Lung (tissue), 12 donors: ENCODE results near the gene CNTROB. TPM values are rescaled to one million over a fixed set of nuclear protein-coding genes. Genes with fewer than 3 reads are reported as not detected.

Experiments
- ATAC-seq: fragments of 200-7000 bp; cut with Tn5 transposase; one replicate; pipeline ENCODE4 v1.9.1; 2020; ENCODE audit warnings: moderate number of reproducible peaks; ENCODE audit not compliant: insufficient read depth, low FRiP score
- DNase-seq, 3 donors: peaks; one replicate each; pipeline ENCODE4 v3.0.0-alpha.2; 2013 to 2017
- H3K27ac ChIP-seq, 2 donors: one replicate each; pipeline ENCODE4 v1.5.1; 2013; ENCODE audit warnings: mild to moderate bottlenecking in 2 of 2, moderate library complexity in 2 of 2, control low read depth in 1 of 2, inconsistent platforms in 1 of 2, low read depth in 1 of 2, low read length in 1 of 2
- H3K27me3 ChIP-seq, 3 donors: one replicate each; pipeline ENCODE4 v1.5.1; 2013; ENCODE audit warnings: low read length in 2 of 3; ENCODE audit not compliant: control insufficient read depth in 3 of 3, insufficient read depth in 3 of 3
- H3K36me3 ChIP-seq, 4 donors: one replicate each; pipeline ENCODE4 v1.5.1; 2013; ENCODE audit warnings: low read length in 4 of 4, mild to moderate bottlenecking in 1 of 4, moderate library complexity in 1 of 4; ENCODE audit not compliant: control insufficient read depth in 4 of 4, insufficient read depth in 4 of 4
- H3K4me1 ChIP-seq, 5 donors: one replicate each; pipeline ENCODE4 v1.5.1; 2013; ENCODE audit warnings: low read length in 5 of 5, mild to moderate bottlenecking in 2 of 5, moderate library complexity in 1 of 5; ENCODE audit not compliant: control insufficient read depth in 5 of 5, insufficient read depth in 5 of 5
- H3K4me3 ChIP-seq: one replicate; pipeline ENCODE4 v1.5.1; 2013; ENCODE audit warnings: mild to moderate bottlenecking, control low read depth, moderate library complexity
- H3K9ac ChIP-seq, 2 donors: one replicate each; pipeline ENCODE4 v1.5.1; 2013; ENCODE audit warnings: low read length in 2 of 2, control low read depth in 1 of 2; ENCODE audit not compliant: insufficient read depth in 1 of 2
- H3K9me3 ChIP-seq, 4 donors: one replicate each; pipeline ENCODE4 v1.5.1; 2013; ENCODE audit warnings: low read length in 3 of 4, mild to moderate bottlenecking in 1 of 4, moderate library complexity in 1 of 4; ENCODE audit not compliant: control insufficient read depth in 4 of 4, insufficient read depth in 3 of 4
- WGBS, 2 donors: extraction: QIAGEN DNeasy Blood & Tissue Kit; methylation state at CpG; one replicate each; pipeline ENCODE4 v1.1.7; 2013; 5-methylcytosine and 5-hydroxymethylcytosine counted together
- polyA plus RNA-seq, 2 donors: library from polyadenylated mRNA; stranded (reverse); fragments of 200-250 nt; gene quantifications; one replicate each; pipeline ENCODE4 v1.2.1, GENCODE V29; 2013
- total RNA-seq, 2 donors: library from RNA; depleted of rRNA in 1 of 2; stranded (reverse); fragments of >200 nt in 1 of 2; gene quantifications; one replicate each; pipeline ENCODE4 v1.2.1, GENCODE V29; 2014 to 2021
- TF ChIP-seq, protein P1 (sequence below): IDR thresholded peaks from 2 replicates; pipeline ENCODE4 v1.5.1; 2012; ENCODE audit warnings: mild to moderate bottlenecking; ENCODE audit errors: control extremely low read depth, extremely low read depth
- donor health status: control.
- donor health status: control.
- donor health status: Bipolar disorder and iron deficiency.
- donor health status: healthy.
- donor health status: DM: yes; HTN: yes; CAD: no.

CNTROB gene
- total and polyA plus RNA-seq, 4 donors = 42.7 to 74.1 (median 66.1) TPM

DNA sequence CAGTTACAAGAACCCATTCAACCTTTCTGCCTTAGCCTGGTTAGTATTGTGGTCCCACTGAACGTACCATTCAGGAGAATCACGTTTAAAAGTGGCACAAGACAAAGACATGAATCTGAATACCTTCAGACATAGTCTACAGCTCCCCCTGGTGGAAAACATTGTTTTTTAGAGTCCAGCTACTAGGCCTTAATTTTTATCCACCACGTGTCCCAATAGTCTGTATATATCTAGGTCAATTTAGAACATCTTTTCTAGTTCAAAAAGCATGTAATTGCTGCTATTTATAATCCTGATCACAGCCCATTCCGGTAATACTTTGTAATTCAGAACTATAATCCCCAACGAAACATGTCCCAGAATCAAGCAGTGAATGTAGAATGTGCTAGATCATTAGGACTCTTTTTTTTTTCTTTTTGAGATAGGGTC lies 56.8 kb downstream of the CNTROB start:
- no peaks in the 10 kb centered on the region for H3K36me3 ChIP-seq
- H3K27me3 ChIP-seq = peaks cover 0 to 3% (median 0%) of the 10 kb centered on the region in 3 donors
- TF ChIP-seq, protein P1, sequence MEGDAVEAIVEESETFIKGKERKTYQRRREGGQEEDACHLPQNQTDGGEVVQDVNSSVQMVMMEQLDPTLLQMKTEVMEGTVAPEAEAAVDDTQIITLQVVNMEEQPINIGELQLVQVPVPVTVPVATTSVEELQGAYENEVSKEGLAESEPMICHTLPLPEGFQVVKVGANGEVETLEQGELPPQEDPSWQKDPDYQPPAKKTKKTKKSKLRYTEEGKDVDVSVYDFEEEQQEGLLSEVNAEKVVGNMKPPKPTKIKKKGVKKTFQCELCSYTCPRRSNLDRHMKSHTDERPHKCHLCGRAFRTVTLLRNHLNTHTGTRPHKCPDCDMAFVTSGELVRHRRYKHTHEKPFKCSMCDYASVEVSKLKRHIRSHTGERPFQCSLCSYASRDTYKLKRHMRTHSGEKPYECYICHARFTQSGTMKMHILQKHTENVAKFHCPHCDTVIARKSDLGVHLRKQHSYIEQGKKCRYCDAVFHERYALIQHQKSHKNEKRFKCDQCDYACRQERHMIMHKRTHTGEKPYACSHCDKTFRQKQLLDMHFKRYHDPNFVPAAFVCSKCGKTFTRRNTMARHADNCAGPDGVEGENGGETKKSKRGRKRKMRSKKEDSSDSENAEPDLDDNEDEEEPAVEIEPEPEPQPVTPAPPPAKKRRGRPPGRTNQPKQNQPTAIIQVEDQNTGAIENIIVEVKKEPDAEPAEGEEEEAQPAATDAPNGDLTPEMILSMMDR = peak; percentile 57
- DNase-seq (peak; percentile 59 to 93 (median 92)), ATAC-seq (no peak)
- H3K27ac ChIP-seq = no peak overlapping the region
- H3K4me3 ChIP-seq = no peak overlapping the region
- H3K4me1 ChIP-seq = peaks cover 0 to 5% (median 0%) of the 10 kb centered on the region in 5 donors
- no peaks in the 10 kb centered on the region for H3K9me3 ChIP-seq
- H3K9ac ChIP-seq = no peak overlapping the region
- 13 to 18% methylated on average over 5 of the region's 5 CpGs for WGBS, 2 donors

DNA sequence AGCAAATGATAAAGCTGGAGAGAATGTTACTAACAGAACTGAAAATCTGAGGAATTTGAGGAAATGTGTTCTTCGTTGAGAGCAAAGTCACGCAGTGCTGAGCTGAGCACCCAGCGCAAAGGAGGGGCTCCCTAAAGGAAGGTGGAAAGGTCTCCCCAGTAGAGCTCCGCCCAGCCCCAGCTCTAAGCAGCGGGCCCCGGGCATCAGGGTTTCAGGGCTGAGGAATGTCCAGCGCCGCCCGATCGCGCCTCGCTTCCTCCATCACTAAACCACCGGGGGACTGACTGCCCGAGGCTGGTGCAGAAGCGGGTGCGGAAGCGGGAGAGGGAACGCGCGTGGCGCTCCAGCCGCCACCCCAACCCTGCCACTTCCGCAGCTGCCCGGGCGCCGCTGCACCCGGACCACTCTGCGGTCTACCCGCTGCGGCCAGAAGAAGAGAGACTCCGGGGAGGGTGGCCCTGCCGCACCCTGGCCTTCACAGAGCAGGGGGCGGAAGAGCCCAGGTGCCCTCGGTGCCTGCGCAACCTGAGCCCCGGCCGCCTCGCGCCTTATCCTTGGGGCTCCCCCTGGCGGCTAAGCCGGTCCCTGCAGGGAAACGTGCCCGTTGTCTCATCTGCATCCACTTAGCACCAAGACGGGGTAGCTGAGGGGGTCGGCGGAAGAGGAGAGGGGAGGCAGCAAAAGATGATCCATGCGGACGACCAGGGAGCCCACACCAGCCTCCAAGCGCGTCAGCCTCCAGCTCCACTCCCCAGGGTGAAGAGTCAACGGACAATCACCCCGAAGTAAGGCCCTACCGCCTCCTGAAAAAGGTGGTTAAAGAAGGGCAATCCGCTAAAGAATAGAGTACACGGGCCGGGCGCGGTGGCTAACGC lies 58.0 kb downstream of the CNTROB start:
- DNase-seq = peak; percentile 74 to 82 (median 77)
- peaks cover 0 to 3% (median 2%) of the 10 kb centered on the region in 3 donors for H3K27me3 ChIP-seq
- H3K9me3 ChIP-seq = no peaks in the 10 kb centered on the region
- no peaks in the 10 kb centered on the region for H3K36me3 ChIP-seq
- WGBS, 2 donors = 2% methylated on average over 59 of the region's 59 CpGs
- ATAC-seq = peak; percentile 91
- peaks cover 0 to 5% (median 0%) of the 10 kb centered on the region in 5 donors for H3K4me1 ChIP-seq
- peak overlapping the region in 1 of 2 donors; percentile 13 for H3K9ac ChIP-seq
- peak overlapping the region in 1 of 2 donors; percentile 78 for H3K27ac ChIP-seq
- peak overlapping the region; percentile 52 for H3K4me3 ChIP-seq
- TF ChIP-seq, protein P1 = peak; percentile 88

DNA sequence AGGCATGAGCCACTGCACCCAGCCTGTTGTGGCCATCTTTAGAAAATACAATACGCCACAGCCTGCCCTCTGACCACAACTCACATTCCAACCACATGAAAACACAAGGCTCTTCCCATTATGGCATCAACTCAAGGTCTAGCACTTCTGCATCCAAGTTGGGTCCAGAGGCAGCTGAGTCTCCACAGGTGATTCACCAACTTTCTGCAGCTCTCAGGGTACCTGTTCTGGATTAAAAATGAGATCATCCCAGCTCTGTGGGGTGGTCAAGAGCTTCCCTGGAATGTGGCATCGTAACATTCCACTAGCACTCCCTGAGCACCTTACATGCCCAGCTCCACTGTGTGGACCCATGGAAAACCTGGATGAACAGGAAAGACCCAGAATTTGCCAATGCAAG lies 60.5 kb downstream of the CNTROB start:
- peaks cover 0 to 9% (median 3%) of the 10 kb centered on the region in 3 donors for H3K27me3 ChIP-seq
- no peaks in the 10 kb centered on the region for H3K36me3 ChIP-seq
- ATAC-seq (no peak), DNase-seq (no peak)
- no peaks in the 10 kb centered on the region for H3K9me3 ChIP-seq
- H3K27ac ChIP-seq = no peak overlapping the region
- 69 to 81% methylated on average over 2 of the region's 2 CpGs for WGBS, 2 donors
- TF ChIP-seq, protein P1 = no peak
- H3K4me3 ChIP-seq = no peak overlapping the region
- peaks cover 0 to 5% (median 0%) of the 10 kb centered on the region in 5 donors for H3K4me1 ChIP-seq
- no peak overlapping the region for H3K9ac ChIP-seq
